Astrocyte (in vitro differentiated cells and primary cell): ENCODE results near the gene TNRC6C. TPM values are rescaled to one million over a fixed set of nuclear protein-coding genes. Genes with fewer than 3 reads are reported as not detected.

Experiments
- DNase-seq: peaks from one replicate; pipeline ENCODE4 v3.0.0-alpha.2; 2010; ENCODE audit warnings: low read depth
- FAIRE-seq: peaks from 2 replicates; lab custom pipeline; 2011; peaks lifted over from hg19 to GRCh38; lab: Jason Lieb, UNC
- H2AFZ ChIP-seq: 2 replicates; pipeline ENCODE4 v1.6.0; 2012; ENCODE audit warnings: low read depth, low read length, inconsistent platforms
- H3K27ac ChIP-seq: 2 replicates; pipeline ENCODE4 v1.5.1; 2011; ENCODE audit warnings: low read depth, low read length, inconsistent platforms
- H3K27me3 ChIP-seq: 2 replicates; pipeline ENCODE4 v1.6.0; 2011; ENCODE audit warnings: low read length, inconsistent platforms; ENCODE audit not compliant: insufficient read depth
- H3K36me3 ChIP-seq: 2 replicates; pipeline ENCODE4 v1.5.1; 2011; ENCODE audit warnings: low read length, inconsistent platforms; ENCODE audit not compliant: insufficient read depth
- H3K4me1 ChIP-seq: 2 replicates; pipeline ENCODE4 v1.5.1; 2011; ENCODE audit warnings: low read length, inconsistent platforms; ENCODE audit not compliant: insufficient read depth
- H3K4me2 ChIP-seq: 2 replicates; pipeline ENCODE4 v1.6.0; 2012; ENCODE audit warnings: low read length, inconsistent platforms
- H3K4me3 ChIP-seq: 2 replicates; pipeline ENCODE4 v1.5.1; 2011; ENCODE audit warnings: low read depth, mild to moderate bottlenecking, low read length, inconsistent platforms; ENCODE audit not compliant: insufficient read depth
- H3K79me2 ChIP-seq: 2 replicates; pipeline ENCODE4 v1.6.0; 2012; ENCODE audit warnings: mild to moderate bottlenecking, low read length, inconsistent platforms; ENCODE audit not compliant: insufficient read depth
- H3K9ac ChIP-seq: 2 replicates; pipeline ENCODE4 v1.6.0; 2012; ENCODE audit warnings: mild to moderate bottlenecking, low read length, inconsistent platforms
- H3K9me3 ChIP-seq: 2 replicates; pipeline ENCODE4 v1.5.1; 2012; ENCODE audit warnings: low read depth, mild to moderate bottlenecking, low read length, inconsistent platforms; ENCODE audit not compliant: insufficient read depth
- H4K20me1 ChIP-seq: 2 replicates; pipeline ENCODE4 v1.6.0; 2012; ENCODE audit warnings: low read length, inconsistent platforms; ENCODE audit not compliant: insufficient read depth
- H3K27ac Mint-ChIP-seq: one replicate; pipeline ENCODE4 v1.8.0; 2021; ENCODE audit warnings: mild to moderate bottlenecking, mixed read lengths; ENCODE audit not compliant: unreplicated experiment
- H3K27me3 Mint-ChIP-seq: one replicate; pipeline ENCODE4 v1.8.0; 2021; ENCODE audit warnings: low read depth, mixed read lengths; ENCODE audit not compliant: unreplicated experiment
- H3K36me3 Mint-ChIP-seq: one replicate; pipeline ENCODE4 v1.8.0; 2021; ENCODE audit warnings: low read depth, mixed read lengths; ENCODE audit not compliant: unreplicated experiment
- H3K4me1 Mint-ChIP-seq: one replicate; pipeline ENCODE4 v1.8.0; 2021; ENCODE audit warnings: low read depth, mixed read lengths; ENCODE audit not compliant: unreplicated experiment
- H3K4me3 Mint-ChIP-seq: one replicate; pipeline ENCODE4 v1.8.0; 2021; ENCODE audit warnings: mild to moderate bottlenecking, moderate library complexity, mixed read lengths; ENCODE audit not compliant: unreplicated experiment
- H3K9me3 Mint-ChIP-seq: one replicate; pipeline ENCODE4 v1.8.0; 2021; ENCODE audit warnings: mild to moderate bottlenecking, mixed read lengths; ENCODE audit not compliant: unreplicated experiment
- CTCF ChIP-seq: IDR thresholded peaks from 2 replicates; pipeline ENCODE4 v1.5.1; 2011; ENCODE audit warnings: low read depth, mild to moderate bottlenecking, inconsistent platforms, low read length, moderate library complexity; ENCODE audit not compliant: insufficient read depth
- EZH2 ChIP-seq: IDR thresholded peaks from 2 replicates; pipeline ENCODE4 v1.6.1; 2012; ENCODE audit warnings: mild to moderate bottlenecking, low read length, inconsistent platforms; ENCODE audit not compliant: insufficient read depth
- total RNA-seq: library from RNA; stranded (reverse); gene quantifications from 2 replicates; pipeline ENCODE4 v1.2.1, GENCODE V29; 2021

TNRC6C gene
- total RNA-seq, 1 donor from 2014 or later = 7.3 TPM

- TF ChIP-seq EZH2 = no peak
- TF ChIP-seq CTCF = no peak
- H3K9me3 Mint-ChIP-seq = peaks cover 5% of the 10 kb centered on the region
- peaks cover 40% of the 10 kb centered on the region for H3K27me3 Mint-ChIP-seq
- H3K27ac ChIP-seq = no peak overlapping the region
- no peak overlapping the region for H3K4me3 ChIP-seq
- H3K9ac ChIP-seq = no peak overlapping the region
- no peaks in the 10 kb centered on the region for H3K4me1 ChIP-seq
- no peaks in the 10 kb centered on the region for H3K9me3 ChIP-seq
- H3K4me3 Mint-ChIP-seq = no peak overlapping the region
- no peaks in the 10 kb centered on the region for H3K4me1 Mint-ChIP-seq
- peaks cover 21% of the 10 kb centered on the region for H3K27me3 ChIP-seq
- no peak overlapping the region for H3K27ac Mint-ChIP-seq
- H4K20me1 ChIP-seq = no peaks in the 10 kb centered on the region
- no peaks in the 10 kb centered on the region for H3K36me3 Mint-ChIP-seq
- no peaks in the 10 kb centered on the region for H3K79me2 ChIP-seq
- FAIRE-seq (peak; percentile 20), DNase-seq (no peak)
- no peak overlapping the region for H2AFZ ChIP-seq
- no peaks in the 10 kb centered on the region for H3K36me3 ChIP-seq
- no peak overlapping the region for H3K4me2 ChIP-seq
These were observed 13.9 kb upstream of the TNRC6C start for GRCh38 chr17:77944390-77945222.

- no peaks in the 10 kb centered on the region for H3K36me3 Mint-ChIP-seq
These were observed 11.4 kb upstream of the TNRC6C start for GRCh38 chr17:77946900-77947645.

More at GRCh38 chr17:77946900-77947645, 11.4 kb upstream of the TNRC6C start:
- Histone ChIP-seq H3K4me1 (no peaks in the 10 kb centered on the region), H3K9ac (no peak overlapping the region), H3K36me3 (no peaks in the 10 kb centered on the region), H3K79me2 (no peaks in the 10 kb centered on the region), H3K9me3 (no peaks in the 10 kb centered on the region), H4K20me1 (no peaks in the 10 kb centered on the region), H2AFZ (no peak overlapping the region), H3K4me2 (no peak overlapping the region), H3K27ac (no peak overlapping the region), H3K4me3 (no peak overlapping the region), H3K27me3 (peaks cover 22% of the 10 kb centered on the region)
- no peak overlapping the region for H3K27ac Mint-ChIP-seq
- H3K4me1 Mint-ChIP-seq = no peaks in the 10 kb centered on the region
- H3K4me3 Mint-ChIP-seq = no peak overlapping the region
- TF ChIP-seq CTCF = no peak
- no peak for TF ChIP-seq EZH2
- peaks cover 5% of the 10 kb centered on the region for H3K9me3 Mint-ChIP-seq
- DNase-seq = no peak
- no peak for FAIRE-seq
- H3K27me3 Mint-ChIP-seq = peaks cover 40% of the 10 kb centered on the region
